HG03565 (cell line): ENCODE measurements around the gene TMOD2.
"Not testable (repeated sequence)": the region's sequence is repeated elsewhere in the genome, so short reads cannot be mapped to it uniquely, and the experiment has no call there.

Experiments used
- ATAC-seq: cut with Tn5 transposase; IDR thresholded peaks from one replicate; pipeline ENCODE4 v1.9.1; 2021; ENCODE audit warnings: mild to moderate bottlenecking, moderate library complexity; ENCODE audit not compliant: unreplicated experiment

Gene TMOD2

GRCh38 chr15:51768018-51768417, 16.6 kb downstream of the TMOD2 start:
- ATAC-seq = no peak

- no peak for ATAC-seq
These were observed 19.5 kb downstream of the TMOD2 start for GRCh38 chr15:51770902-51771301.

- ATAC-seq = no peak
These were observed 20.4 kb downstream of the TMOD2 start for GRCh38 chr15:51771773-51772172.

GRCh38 chr15:51774916-51775315, 23.5 kb downstream of the TMOD2 start:
- ATAC-seq = no peak

GRCh38 chr15:51775967-51776816, 24.8 kb downstream of the TMOD2 start:
- ATAC-seq = no peak

- ATAC-seq = no peak
These were observed 25.7 kb downstream of the TMOD2 start for GRCh38 chr15:51776952-51777569.

GRCh38 chr15:51780636-51781035, 29.2 kb downstream of the TMOD2 start:
- ATAC-seq = no peak

- no peak for ATAC-seq
These were observed 30.1 kb downstream of the TMOD2 start for GRCh38 chr15:51781506-51781905.

- ATAC-seq = no peak
These were observed 31.0 kb downstream of the TMOD2 start for GRCh38 chr15:51782357-51782896.

GRCh38 chr15:51783967-51784366, 32.6 kb downstream of the TMOD2 start:
- ATAC-seq = no peak

GRCh38 chr15:51787130-51787529, 35.7 kb downstream of the TMOD2 start:
- ATAC-seq = not testable (repeated sequence)

- ATAC-seq = not testable (repeated sequence)
These were observed 41.1 kb downstream of the TMOD2 start for GRCh38 chr15:51792474-51792873.

- no peak for ATAC-seq
These were observed 42.3 kb downstream of the TMOD2 start for GRCh38 chr15:51793521-51794305.

GRCh38 chr15:51796847-51797401, 45.5 kb downstream of the TMOD2 start:
- ATAC-seq = no peak

GRCh38 chr15:51798281-51798680, 46.9 kb downstream of the TMOD2 start:
- no peak for ATAC-seq

GRCh38 chr15:51799282-51800252, 48.2 kb downstream of the TMOD2 start:
- no peak for ATAC-seq

- ATAC-seq = no peak
These were observed 50.0 kb downstream of the TMOD2 start for GRCh38 chr15:51801391-51801835.

GRCh38 chr15:51802593-51802992, 51.2 kb downstream of the TMOD2 start:
- no peak for ATAC-seq

GRCh38 chr15:51803965-51804364, 52.6 kb downstream of the TMOD2 start:
- ATAC-seq = no peak

GRCh38 chr15:51806123-51806522, 54.7 kb downstream of the TMOD2 start:
- ATAC-seq = no peak
